DMS 273 (cell line): ENCODE results near the gene ARSD.

Experiments used
- DNase-seq: peaks from one replicate; lab custom pipeline; 2025; ENCODE audit not compliant: unreplicated experiment; lab: John Stamatoyannopoulos, UW

The ARSD gene

GRCh38 chrX:2855761-2856160 lies 73.4 kb downstream of the ARSD start:
- no peak for DNase-seq

GRCh38 chrX:2854918-2855317 lies 74.2 kb downstream of the ARSD start:
- DNase-seq, result no peak
